Nephron progenitor cell (in vitro differentiated cells): ENCODE results near the gene VAMP1.

Experiments used
- DNase-seq: peaks from one replicate; pipeline ENCODE4 v3.0.0; 2021
- H3K27ac Mint-ChIP-seq: 2 replicates; pipeline ENCODE4 v1.8.0; 2021; ENCODE audit warnings: mild to moderate bottlenecking, moderate library complexity, mixed read lengths
- H3K27me3 Mint-ChIP-seq: 2 replicates; pipeline ENCODE4 v1.8.0; 2021; ENCODE audit warnings: mild to moderate bottlenecking, low read depth, mixed read lengths; ENCODE audit not compliant: poor library complexity
- H3K36me3 Mint-ChIP-seq: 2 replicates; pipeline ENCODE4 v1.8.0; 2021; ENCODE audit warnings: low read depth, mixed read lengths
- H3K4me1 Mint-ChIP-seq: 2 replicates; pipeline ENCODE4 v1.8.0; 2021; ENCODE audit warnings: mixed read lengths
- H3K4me3 Mint-ChIP-seq: 2 replicates; pipeline ENCODE4 v1.8.0; 2021; ENCODE audit warnings: mild to moderate bottlenecking, moderate library complexity, mixed read lengths
- H3K9me3 Mint-ChIP-seq: 2 replicates; pipeline ENCODE4 v1.8.0; 2021; ENCODE audit warnings: mild to moderate bottlenecking, moderate library complexity, mixed read lengths
- CTCF ChIP-seq: fragments of 200-600 bp; sonication (generic); IDR thresholded peaks from 2 replicates; pipeline ENCODE4 v1.5.0; 2021; ENCODE audit warnings: antibody characterized with exemption

VAMP1 gene

GRCh38 chr12:6424866-6425265 lies 45.6 kb downstream of the VAMP1 start:
- Mint-ChIP-seq H3K27ac (no peak overlapping the region), H3K27me3 (peaks cover 9% of the 10 kb centered on the region), H3K4me1 (peaks cover 35% of the 10 kb centered on the region), H3K9me3 (no peaks in the 10 kb centered on the region), H3K4me3 (no peak overlapping the region), H3K36me3 (no peaks in the 10 kb centered on the region)
- no peak for TF ChIP-seq CTCF
- no peak for DNase-seq

DNA sequence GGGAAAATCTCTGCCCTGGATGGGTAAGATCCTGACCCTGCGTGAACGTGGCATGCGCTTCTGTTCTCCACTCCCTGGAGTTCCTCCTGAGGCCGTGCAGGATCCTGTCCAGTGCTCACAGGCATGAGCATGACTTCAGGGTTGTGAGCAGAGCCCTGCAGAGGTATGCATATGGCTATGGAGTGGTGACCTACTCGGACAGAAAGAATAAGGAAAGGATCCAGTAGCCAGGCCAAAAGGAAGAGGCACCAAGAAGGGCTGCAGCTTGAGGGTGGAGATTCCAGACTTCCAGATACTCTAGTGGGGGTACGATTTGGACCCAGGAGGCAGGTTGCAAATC lies 46.5 kb downstream of the VAMP1 start:
- H3K4me1 Mint-ChIP-seq, result peaks cover 31% of the 10 kb centered on the region
- no peaks in the 10 kb centered on the region for H3K36me3 Mint-ChIP-seq
- H3K9me3 Mint-ChIP-seq, result no peaks in the 10 kb centered on the region
- no peak for TF ChIP-seq CTCF
- no peak for DNase-seq
- peaks cover 9% of the 10 kb centered on the region for H3K27me3 Mint-ChIP-seq
- H3K27ac Mint-ChIP-seq, result no peak overlapping the region
- no peak overlapping the region for H3K4me3 Mint-ChIP-seq

- no peak overlapping the region for H3K27ac Mint-ChIP-seq
- H3K36me3 Mint-ChIP-seq, result no peaks in the 10 kb centered on the region
- H3K27me3 Mint-ChIP-seq, result peaks cover 9% of the 10 kb centered on the region
- TF ChIP-seq CTCF, result peak; percentile 82
- DNase-seq, result peak; percentile 66
- H3K4me1 Mint-ChIP-seq, result peaks cover 31% of the 10 kb centered on the region
- no peaks in the 10 kb centered on the region for H3K9me3 Mint-ChIP-seq
- H3K4me3 Mint-ChIP-seq, result no peak overlapping the region
Observed at GRCh38 chr12:6423267-6424007, 47.0 kb downstream of the VAMP1 start.

- no peak for DNase-seq
- Mint-ChIP-seq H3K9me3 (no peaks in the 10 kb centered on the region), H3K27me3 (peaks cover 16% of the 10 kb centered on the region), H3K4me1 (peaks cover 13% of the 10 kb centered on the region), H3K4me3 (no peak overlapping the region), H3K36me3 (no peaks in the 10 kb centered on the region), H3K27ac (no peak overlapping the region)
- TF ChIP-seq CTCF, result no peak
Observed at GRCh38 chr12:6420364-6420763, 50.1 kb downstream of the VAMP1 start.

- TF ChIP-seq CTCF, result no peak
- H3K9me3 Mint-ChIP-seq, result no peaks in the 10 kb centered on the region
- no peak overlapping the region for H3K4me3 Mint-ChIP-seq
- DNase-seq, result no peak
- H3K4me1 Mint-ChIP-seq, result peaks cover 1% of the 10 kb centered on the region
- peak overlapping the region; percentile 12 for H3K27ac Mint-ChIP-seq
- peaks cover 4% of the 10 kb centered on the region for H3K36me3 Mint-ChIP-seq
- H3K27me3 Mint-ChIP-seq, result peaks cover 26% of the 10 kb centered on the region
Observed at GRCh38 chr12:6418796-6419195, 51.7 kb downstream of the VAMP1 start.

DNA sequence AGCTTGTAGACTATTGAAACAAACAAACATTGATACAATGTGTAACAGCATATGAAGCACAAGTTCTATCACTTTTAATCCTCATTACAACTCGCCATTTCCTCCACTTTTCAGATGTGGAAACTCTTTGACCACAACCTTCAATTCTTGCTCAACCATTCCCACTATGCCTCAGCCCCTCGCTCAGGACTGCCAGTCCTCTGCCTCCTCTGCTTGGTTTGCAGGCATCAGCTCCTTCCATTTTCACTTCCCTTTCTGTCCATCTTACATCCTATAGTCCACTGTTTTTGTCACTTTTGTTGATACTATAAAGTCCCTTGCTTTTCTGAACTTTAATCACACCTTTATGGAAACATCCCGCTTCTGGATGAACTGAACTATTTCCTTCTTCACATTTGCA lies 53.9 kb downstream of the VAMP1 start:
- H3K36me3 Mint-ChIP-seq, result peaks cover 4% of the 10 kb centered on the region
- no peak for TF ChIP-seq CTCF
- no peak for DNase-seq
- peaks cover 24% of the 10 kb centered on the region for H3K27me3 Mint-ChIP-seq
- no peak overlapping the region for H3K27ac Mint-ChIP-seq
- peaks cover 4% of the 10 kb centered on the region for H3K4me1 Mint-ChIP-seq
- H3K4me3 Mint-ChIP-seq, result no peak overlapping the region
- H3K9me3 Mint-ChIP-seq, result no peaks in the 10 kb centered on the region
